D721Med (cell line): Measurements from ENCODE around the gene SOX18.

Experiments
- DNase-seq: peaks from one replicate; pipeline ENCODE4 v3.0.0; 2011; ENCODE audit warnings: low spot score; ENCODE audit not compliant: insufficient read length
- FAIRE-seq: peaks from 2 replicates; lab custom pipeline; 2011; peaks lifted over from hg19 to GRCh38; lab: Jason Lieb, UNC
- TF ChIP-seq, protein P1 (sequence below): IDR thresholded peaks from 2 replicates; pipeline ENCODE4 v1.5.1; 2012; ENCODE audit warnings: mild to moderate bottlenecking, control low read depth; ENCODE audit not compliant: insufficient read depth; ENCODE audit errors: missing control alignments

Gene SOX18

DNA sequence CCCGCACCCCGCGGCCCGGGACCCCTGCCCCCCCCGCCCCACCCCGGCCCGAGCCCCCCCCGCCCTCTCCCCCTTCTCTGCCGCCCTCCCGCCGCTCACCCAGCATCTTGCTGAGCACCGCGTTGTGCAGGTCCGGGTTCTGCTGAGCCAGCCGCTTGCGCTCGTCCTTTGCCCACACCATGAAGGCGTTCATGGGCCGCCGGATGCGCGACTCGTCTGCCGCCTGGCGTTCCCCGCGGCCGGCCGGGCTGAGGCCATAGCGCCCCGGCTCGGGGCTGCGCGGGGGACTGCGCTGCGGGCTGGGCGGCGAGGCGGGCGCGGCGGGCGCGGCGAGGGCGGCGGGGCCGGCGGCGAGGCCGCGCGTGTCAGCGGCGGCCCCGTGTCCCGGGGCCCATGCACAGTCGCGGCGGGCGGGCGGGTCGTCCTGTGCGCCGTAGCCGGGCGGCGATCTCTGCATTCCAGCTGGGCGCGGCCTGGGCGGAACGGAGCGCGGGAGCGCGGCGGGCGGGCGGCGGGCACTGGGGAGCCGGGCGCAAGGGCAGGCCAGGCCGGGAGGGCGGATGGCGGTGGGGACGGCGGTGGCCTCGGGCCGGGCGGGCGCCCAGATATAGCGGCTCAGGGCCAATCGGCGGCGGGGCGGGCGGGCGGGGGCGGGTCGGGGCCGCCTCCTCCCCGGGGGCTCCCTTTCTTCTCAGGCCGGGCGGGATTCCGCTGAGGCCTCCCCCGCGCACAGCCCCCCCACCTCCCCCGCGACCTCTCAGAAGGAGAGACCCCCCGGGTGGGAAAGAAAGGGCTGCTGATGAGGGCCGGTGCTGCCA is at the start of gene SOX18:
Gene SOX18, minus strand, starts transcription at position 580 of the 818 bp plus-strand sequence. Its CDS starts 123 bp downstream, at position 457.
- FAIRE-seq: no peak
- TF ChIP-seq, protein P1, sequence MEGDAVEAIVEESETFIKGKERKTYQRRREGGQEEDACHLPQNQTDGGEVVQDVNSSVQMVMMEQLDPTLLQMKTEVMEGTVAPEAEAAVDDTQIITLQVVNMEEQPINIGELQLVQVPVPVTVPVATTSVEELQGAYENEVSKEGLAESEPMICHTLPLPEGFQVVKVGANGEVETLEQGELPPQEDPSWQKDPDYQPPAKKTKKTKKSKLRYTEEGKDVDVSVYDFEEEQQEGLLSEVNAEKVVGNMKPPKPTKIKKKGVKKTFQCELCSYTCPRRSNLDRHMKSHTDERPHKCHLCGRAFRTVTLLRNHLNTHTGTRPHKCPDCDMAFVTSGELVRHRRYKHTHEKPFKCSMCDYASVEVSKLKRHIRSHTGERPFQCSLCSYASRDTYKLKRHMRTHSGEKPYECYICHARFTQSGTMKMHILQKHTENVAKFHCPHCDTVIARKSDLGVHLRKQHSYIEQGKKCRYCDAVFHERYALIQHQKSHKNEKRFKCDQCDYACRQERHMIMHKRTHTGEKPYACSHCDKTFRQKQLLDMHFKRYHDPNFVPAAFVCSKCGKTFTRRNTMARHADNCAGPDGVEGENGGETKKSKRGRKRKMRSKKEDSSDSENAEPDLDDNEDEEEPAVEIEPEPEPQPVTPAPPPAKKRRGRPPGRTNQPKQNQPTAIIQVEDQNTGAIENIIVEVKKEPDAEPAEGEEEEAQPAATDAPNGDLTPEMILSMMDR: no peak
- DNase-seq: no peak

DNA sequence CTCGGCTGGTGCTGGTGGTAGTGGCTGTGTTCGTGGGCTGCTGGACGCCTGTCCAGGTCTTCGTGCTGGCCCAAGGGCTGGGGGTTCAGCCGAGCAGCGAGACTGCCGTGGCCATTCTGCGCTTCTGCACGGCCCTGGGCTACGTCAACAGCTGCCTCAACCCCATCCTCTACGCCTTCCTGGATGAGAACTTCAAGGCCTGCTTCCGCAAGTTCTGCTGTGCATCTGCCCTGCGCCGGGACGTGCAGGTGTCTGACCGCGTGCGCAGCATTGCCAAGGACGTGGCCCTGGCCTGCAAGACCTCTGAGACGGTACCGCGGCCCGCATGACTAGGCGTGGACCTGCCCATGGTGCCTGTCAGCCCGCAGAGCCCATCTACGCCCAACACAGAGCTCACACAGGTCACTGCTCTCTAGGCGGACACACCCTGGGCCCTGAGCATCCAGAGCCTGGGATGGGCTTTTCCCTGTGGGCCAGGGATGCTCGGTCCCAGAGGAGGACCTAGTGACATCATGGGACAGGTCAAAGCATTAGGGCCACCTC is 49.1 kb upstream of the SOX18 start:
- TF ChIP-seq, protein P1: no peak
- FAIRE-seq (no peak), DNase-seq (no peak)

DNA sequence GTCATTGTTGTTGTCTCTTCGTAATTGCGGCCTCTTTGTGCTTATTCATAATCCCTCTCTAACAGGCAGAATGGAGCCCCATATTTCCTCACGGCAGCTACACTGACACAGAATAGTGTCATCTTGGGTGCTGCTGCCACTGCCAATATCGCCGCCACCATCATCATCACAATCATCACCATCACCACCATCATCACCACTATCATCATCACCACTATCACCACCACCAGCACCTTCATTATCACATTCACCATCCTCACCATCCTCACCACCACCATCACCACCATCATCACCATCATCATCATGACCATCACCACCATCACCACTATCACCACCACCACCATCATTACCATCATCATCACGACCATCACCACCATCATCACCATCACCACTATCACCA is 47.1 kb upstream of the SOX18 start:
- TF ChIP-seq, protein P1: no peak
- DNase-seq: no peak
- FAIRE-seq: no peak

DNA sequence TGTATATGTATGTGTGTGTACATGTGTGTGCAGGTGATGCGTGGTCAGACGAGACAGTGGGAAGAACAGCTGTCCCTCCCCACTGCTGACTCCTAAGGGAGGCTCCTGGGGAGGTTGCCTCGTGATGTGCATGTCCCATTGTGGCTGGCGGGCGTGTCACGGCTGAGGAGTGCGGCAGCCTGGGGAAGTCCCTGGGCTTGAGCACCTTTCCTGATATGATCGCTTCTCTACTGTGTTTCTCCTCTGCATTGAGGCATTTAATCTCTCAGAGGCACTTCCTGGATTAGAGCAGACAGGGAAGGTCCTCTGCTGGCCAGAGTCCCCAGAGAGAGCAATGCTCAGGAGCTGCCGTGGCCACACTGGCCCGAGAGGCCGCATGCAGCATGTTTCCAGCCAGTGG is 46.5 kb upstream of the SOX18 start:
- TF ChIP-seq, protein P1: no peak
- DNase-seq: no peak
- FAIRE-seq: no peak

GRCh38 chr20:64095455-64095854 is 46.0 kb upstream of the SOX18 start:
- no peak for DNase-seq
- TF ChIP-seq, protein P1: no peak
- FAIRE-seq: no peak

DNA sequence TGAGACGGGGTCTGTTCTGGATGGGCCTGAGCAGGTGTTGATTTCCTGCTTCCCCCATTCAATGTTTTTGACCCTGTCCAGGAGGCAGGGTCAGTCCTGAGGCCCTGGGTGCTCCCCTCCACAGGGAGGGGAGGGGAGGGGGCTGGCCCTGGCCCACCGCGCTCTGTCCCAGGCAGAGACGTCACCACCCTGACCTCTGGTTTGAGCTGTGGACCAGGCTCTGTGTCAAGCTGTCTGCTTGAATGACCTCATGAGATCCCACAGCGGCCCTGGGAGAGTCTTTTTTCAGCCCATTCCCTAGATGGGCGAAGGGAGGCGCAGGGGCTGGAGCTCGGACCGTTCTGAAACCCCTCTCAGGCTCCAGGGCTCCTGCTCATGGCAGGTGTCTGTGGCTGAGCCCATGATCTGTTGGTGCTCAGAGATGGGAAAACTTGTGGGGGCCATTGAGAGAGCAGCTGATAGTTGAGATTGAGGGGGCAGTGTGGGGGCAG is 43.6 kb upstream of the SOX18 start:
- TF ChIP-seq, protein P1: no peak
- no peak for FAIRE-seq
- DNase-seq: peak; percentile 45
